Stimulated activated CD4-positive, alpha-beta T cell treated with anti-CD3 and anti-CD28 coated beads, Interleukin-4, amount 100 ng/mL, for 48 hours (primary cell): ENCODE data around the gene MIPEP.
"Not testable (repeated sequence)": the region's sequence is repeated elsewhere in the genome, so short reads cannot be mapped to it uniquely, and the experiment has no call there.

Source experiments
- DNase-seq, 2 donors: peaks; one replicate each; pipeline ENCODE4 v3.0.0-alpha.2; 2020; ENCODE audit warnings: low read depth in 2 of 2

Gene MIPEP

DNA sequence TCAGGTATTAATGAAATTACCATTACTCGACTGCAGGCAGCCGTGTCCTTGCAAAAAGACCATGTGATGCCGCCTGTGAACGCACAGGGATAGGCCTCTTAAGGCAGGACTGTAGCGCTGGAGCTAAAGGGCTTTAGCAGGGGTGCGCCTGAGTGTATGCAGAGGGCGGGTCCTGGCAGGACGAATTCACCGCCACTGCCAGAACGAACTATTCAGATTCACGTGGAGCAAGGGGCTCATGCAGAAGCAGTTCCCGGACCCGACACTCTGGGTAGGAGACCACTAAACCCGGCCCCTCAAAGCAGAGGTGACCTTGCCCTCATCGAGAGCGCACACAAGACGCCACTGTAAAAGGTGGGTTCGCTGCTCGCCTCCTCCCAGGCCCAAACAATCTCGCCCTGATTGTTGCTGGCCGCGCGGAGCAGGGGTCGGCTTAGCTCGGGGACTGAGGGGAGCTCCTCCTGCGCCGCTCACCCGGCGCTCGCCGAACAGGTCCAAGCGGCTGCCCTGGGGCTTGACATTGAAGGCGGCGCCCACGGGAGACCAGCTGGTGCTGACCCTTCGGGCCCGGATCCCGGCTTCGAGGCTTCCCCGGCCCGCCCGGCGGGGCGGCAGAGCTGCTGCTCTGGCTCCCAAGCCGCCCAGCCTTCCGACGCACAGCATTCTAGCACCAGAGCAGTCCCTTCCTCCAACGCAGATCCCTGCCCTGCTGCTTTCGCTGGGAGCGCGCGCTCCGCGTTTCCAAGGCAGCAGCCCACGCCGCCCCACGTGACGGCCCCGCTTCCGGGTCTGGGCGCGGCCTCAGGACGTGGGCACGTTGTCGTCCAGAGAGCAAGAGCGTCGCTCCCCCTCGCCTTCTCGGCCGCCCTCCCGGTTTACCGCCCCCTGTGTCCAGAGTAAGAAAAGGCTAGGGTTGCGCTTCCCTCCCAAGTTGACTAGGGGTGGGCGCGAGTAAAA, at the start of gene MIPEP:
MIPEP (minus strand) TSS at position 743 of the 957 bp plus-strand sequence; CDS start at position 663, 80 bp downstream.
- DNase-seq = peak; percentile 83 to 90

DNA sequence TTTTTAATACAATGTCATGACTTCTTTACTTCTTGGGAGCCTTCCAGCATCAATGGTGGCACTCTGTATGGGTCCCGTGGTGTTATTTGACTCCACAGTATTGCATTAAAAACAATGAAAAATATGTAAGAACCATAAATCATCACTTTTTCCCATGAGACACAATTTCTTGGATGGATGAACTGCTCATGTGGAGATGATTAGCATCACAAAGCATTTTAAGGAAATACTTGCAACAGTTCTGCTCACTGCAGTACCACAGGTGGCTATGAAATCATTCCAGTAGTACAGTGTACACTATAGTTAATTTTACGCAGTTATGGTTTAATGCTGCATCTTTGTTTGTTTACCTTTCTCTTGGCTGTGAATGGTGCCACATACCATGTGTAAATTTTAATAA, 45.3 kb upstream of the MIPEP start:
- no peak for DNase-seq

DNA sequence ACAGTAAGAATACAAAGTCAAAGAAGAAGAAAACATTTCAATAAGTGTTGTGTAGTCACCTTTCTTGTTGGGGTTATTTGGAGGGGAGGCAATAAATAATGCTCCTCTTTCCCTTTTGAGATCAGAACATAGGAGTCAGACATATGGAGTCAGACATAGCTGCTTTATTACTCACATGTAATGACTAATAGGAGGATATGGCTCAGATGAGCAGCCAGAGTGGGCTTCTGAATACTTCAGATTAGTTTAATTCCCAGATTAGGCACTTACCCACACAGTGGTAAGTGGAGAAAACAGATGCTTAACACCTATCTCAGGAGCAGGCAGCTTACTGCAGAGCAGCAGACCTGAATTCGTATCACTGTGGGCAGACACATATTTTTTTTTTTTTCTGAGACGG, 39.8 kb upstream of the MIPEP start:
- DNase-seq = no peak

DNA sequence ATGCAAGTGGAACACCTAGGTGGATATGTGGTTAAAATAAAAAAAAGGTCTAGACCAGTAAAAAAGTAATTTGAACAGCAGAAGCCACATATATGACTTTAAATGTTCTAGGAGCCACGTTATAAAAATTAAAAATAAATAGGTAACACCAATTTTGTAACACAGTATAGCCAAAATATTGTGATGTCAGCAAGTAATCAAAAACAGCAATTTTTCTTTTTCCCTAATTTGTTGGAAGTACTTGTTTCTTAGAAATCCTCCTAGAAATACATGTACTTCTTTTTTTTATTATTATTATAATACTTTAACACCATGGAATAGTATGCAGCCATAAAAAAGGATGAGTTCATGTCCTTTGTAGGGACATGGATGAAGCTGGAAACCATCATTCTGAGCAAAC, 33.8 kb upstream of the MIPEP start:
- DNase-seq = no peak

DNA sequence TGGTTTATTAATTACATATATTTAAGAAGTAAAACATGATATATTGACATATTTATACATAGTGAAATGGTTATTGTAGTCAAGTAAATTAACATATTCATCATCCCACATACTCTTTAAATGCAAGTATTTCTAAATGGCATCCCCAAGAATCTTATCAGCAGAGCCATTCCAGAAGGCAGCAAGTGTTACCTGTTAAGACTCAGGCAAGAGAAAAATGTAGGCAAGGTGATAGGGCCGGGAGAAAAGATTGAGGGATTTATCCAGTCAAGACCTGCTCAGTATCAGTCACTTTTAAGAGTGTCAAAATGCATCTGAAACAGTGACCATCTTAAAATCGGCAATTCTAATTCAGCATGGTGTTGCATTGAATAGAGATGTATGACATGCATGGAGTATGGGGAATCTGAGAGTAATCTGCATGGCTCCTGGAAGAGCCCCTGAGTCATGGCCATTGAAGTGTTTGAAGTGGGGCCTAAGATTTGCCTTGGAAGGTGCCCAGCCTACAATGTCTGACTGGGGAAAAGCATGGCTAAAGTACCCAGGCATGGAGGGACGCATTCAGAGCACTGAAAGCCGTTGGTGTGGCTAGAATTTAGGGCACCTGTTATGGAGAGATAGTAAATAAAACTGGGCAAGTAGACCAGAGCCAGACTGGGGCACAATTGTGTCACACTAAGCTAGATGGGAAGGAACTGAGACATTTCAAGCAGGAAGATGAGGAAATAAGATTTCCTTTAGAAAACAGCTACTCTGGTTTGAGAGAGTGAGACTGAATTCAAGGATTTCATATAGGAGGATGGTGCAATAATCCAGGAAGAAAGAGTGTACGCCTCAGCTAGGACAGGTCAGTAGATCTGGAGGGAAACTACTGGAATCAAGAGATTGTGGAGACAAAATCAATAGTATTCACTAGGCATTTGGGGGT, 33.1 kb upstream of the MIPEP start:
- DNase-seq = no peak

DNA sequence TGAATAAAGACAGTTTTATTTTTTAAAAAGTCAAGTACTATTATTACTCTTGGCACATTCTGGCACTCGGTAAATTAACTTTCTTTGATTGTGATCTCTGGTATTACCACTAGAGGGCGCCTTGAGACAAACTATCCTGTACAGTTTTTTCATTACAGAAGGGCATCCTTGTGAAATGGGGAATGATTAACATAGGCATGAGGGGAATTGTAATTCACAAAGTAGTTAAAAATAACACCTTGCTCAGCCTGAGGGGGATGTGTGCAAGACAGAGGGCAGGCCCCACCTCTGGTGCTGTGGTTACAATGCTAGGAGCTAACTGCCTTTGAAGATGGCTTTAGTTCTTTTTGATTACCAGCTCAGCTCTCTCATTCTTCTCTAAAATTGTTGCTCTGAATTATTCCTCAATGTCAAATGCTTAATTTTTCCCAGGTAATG, 32.3 kb upstream of the MIPEP start:
- no peak for DNase-seq

- DNase-seq = no peak
These were observed 29.8 kb upstream of the MIPEP start for GRCh38 chr13:23919006-23919405.

- no peak for DNase-seq
These were observed 29.0 kb upstream of the MIPEP start for GRCh38 chr13:23918208-23918607.

GRCh38 chr13:23915308-23915707, 26.1 kb upstream of the MIPEP start:
- no peak for DNase-seq

- no peak for DNase-seq
These were observed 23.3 kb upstream of the MIPEP start for GRCh38 chr13:23912469-23912868.

DNA sequence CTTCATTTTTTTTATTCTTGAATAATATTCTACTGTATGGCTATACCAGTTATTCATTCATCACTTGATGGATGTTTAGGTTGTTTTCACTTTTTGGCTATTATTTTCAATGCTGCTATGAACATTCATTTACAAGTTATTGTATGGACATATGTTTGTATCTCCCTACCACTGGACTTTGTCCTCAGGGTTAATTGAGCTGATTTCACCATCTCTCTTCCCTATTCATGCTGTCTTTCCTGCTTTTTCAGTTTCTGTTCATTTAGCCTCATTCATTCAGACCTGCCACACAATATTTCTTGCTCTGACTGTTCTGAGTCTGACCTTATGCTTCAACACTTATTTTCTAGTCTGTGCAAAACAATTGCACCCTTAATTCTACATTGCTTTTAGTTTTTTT, 20.4 kb upstream of the MIPEP start:
- no peak for DNase-seq

- no peak for DNase-seq
These were observed 16.6 kb upstream of the MIPEP start for GRCh38 chr13:23905766-23906165.

- DNase-seq = no peak
These were observed 14.7 kb upstream of the MIPEP start for GRCh38 chr13:23903906-23904280.

DNA sequence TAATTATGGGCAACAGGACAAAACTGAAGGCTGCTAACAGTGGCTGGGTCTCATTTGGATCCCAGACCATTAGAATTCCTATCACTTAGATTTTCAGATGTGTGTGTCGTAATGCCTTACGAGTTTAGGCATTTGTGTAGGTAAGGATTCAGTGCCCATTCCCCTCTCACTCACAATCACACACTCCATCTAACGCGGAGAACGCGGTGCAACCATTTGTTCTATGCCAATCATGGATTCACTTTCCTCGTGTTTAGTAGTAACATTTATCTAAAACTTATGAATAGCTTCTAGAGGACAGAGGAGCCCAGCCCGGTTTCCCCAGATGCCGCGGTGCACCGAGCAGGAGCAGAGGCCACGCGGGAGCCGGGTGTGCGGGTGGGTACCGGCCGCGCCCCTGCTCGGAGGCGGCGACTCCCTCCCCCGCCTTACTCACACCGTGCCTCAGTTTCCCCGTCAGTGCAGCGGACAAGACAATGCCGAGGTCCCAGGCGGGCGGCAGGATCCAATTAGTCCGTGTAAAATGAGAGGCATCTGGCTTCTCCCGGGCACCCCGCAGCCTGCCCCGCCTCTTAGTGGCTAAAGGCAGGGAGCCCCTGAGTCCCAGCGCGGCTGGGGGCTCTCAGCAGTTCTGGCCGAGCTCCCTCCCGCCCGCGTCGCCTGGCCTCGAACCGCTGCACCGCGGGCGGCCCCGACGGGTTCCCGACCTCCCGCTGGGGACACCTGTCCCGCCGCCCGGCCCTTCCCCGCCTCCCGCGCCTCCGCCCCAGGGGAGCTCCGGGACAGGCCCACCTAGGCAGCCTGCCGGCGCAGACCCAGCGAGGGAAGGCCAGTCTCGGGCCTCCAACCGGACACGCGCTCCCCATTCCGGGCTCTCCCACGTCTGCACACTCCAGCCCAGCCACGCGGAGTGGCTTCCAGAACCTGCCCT, 14.0 kb upstream of the MIPEP start:
- DNase-seq = no peak

DNA sequence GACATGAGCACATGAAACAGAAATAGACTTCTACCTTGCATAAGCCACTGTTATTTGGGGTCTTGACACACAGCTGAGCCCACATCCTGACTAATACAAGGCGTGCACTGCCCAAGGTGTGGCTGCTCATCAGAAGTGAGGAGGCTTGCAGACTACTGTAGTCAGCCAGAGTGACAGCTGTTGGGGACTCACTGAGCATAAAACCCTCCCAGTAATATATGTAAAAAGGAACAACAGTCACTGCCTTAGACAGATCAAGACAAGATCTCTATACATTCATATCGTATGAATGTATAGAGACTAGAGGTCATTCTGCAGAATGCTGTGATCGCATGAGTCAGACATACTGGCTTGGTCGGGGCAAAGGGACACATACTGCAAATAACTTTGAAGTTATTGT, 12.2 kb upstream of the MIPEP start:
- DNase-seq = no peak

DNA sequence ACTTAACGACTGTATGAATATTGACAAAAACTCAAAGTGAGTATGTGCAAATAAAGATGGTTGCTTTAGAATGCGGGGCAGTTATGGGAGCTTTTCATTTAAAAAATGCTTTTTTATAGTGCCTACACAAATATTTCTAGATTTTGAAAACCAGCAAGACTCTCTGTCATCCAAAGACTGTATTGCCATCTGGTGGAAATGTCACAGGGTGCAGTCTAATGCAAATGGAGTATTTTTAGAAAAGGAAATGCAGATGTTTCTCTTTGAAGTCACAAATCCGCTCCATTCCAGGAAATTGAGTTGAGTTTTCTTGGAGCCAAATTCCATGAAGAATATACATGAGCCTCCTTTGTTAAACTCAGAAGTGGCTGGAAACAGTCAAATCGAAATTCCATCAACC, 10.4 kb upstream of the MIPEP start:
- peak in 1 of 2 donors; percentile 18 for DNase-seq

GRCh38 chr13:23898101-23898500, 8.9 kb upstream of the MIPEP start:
- no peak for DNase-seq

- DNase-seq = not testable (repeated sequence)
These were observed 8.3 kb upstream of the MIPEP start, which contains the start of gene C1QTNF9B for GRCh38 chr13:23897452-23897919. Gene C1QTNF9B (minus strand): TSS chr13:23897502.

- not testable (repeated sequence) for DNase-seq
These were observed 5.5 kb upstream of the MIPEP start for GRCh38 chr13:23894746-23895145.

- DNase-seq = not testable (repeated sequence)
These were observed 4.6 kb upstream of the MIPEP start for GRCh38 chr13:23893791-23894190.
